Measurements from ENCODE around the gene MAPRE2.

- TF ChIP-seq, protein P1, sequence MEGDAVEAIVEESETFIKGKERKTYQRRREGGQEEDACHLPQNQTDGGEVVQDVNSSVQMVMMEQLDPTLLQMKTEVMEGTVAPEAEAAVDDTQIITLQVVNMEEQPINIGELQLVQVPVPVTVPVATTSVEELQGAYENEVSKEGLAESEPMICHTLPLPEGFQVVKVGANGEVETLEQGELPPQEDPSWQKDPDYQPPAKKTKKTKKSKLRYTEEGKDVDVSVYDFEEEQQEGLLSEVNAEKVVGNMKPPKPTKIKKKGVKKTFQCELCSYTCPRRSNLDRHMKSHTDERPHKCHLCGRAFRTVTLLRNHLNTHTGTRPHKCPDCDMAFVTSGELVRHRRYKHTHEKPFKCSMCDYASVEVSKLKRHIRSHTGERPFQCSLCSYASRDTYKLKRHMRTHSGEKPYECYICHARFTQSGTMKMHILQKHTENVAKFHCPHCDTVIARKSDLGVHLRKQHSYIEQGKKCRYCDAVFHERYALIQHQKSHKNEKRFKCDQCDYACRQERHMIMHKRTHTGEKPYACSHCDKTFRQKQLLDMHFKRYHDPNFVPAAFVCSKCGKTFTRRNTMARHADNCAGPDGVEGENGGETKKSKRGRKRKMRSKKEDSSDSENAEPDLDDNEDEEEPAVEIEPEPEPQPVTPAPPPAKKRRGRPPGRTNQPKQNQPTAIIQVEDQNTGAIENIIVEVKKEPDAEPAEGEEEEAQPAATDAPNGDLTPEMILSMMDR (IDR thresholded peaks at IDR 0.05; ENCODE audit: low read depth, low read length) = no peak
- TF ChIP-seq EZH2phosphoT487 (IDR thresholded peaks at IDR 0.05; ENCODE audit: low read depth) = no peak
Measured at GRCh38 chr18:35176925-35177324, 135.7 kb downstream of the MAPRE2 start.
